Retinal pigment epithelial cell (primary cell): Measurements from ENCODE around the gene CCDC50.

Experiments used
- DNase-seq: peaks from one replicate; pipeline ENCODE4 v3.0.0-alpha.2; 2010; ENCODE audit warnings: low read depth
- H3K4me3 ChIP-seq: 2 replicates; pipeline ENCODE4 v1.5.1; 2011; ENCODE audit warnings: mild to moderate bottlenecking, low read length, control low read depth, moderate library complexity
- TF ChIP-seq, protein P1 (sequence below): conservative IDR thresholded peaks from 2 replicates; pipeline ENCODE4 v1.5.1; 2011; ENCODE audit warnings: low read depth, low read length, control low read depth, inconsistent platforms

The CCDC50 gene

DNA sequence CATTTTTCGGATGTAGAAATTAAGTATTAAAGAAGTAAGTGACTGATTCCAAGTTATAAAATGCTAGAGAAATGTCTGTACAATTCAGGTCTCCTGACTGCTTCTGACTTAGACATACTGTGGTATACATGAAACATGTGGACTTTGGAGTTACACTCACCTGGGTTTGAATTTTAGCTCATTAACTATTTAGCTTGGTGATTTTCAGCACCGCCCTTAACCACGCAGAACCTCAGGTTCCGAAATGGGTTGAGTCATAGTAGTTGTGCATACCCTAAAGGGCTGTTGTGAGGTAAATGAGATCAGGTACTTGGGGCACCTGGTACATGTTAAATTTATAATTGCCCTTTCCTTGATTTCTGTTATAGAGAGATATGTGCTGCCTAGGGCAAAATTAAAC is 34.0 kb downstream of the CCDC50 start:
- TF ChIP-seq, protein P1, sequence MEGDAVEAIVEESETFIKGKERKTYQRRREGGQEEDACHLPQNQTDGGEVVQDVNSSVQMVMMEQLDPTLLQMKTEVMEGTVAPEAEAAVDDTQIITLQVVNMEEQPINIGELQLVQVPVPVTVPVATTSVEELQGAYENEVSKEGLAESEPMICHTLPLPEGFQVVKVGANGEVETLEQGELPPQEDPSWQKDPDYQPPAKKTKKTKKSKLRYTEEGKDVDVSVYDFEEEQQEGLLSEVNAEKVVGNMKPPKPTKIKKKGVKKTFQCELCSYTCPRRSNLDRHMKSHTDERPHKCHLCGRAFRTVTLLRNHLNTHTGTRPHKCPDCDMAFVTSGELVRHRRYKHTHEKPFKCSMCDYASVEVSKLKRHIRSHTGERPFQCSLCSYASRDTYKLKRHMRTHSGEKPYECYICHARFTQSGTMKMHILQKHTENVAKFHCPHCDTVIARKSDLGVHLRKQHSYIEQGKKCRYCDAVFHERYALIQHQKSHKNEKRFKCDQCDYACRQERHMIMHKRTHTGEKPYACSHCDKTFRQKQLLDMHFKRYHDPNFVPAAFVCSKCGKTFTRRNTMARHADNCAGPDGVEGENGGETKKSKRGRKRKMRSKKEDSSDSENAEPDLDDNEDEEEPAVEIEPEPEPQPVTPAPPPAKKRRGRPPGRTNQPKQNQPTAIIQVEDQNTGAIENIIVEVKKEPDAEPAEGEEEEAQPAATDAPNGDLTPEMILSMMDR, result no peak
- DNase-seq, result no peak
- H3K4me3 ChIP-seq, result no peak overlapping the region

DNA sequence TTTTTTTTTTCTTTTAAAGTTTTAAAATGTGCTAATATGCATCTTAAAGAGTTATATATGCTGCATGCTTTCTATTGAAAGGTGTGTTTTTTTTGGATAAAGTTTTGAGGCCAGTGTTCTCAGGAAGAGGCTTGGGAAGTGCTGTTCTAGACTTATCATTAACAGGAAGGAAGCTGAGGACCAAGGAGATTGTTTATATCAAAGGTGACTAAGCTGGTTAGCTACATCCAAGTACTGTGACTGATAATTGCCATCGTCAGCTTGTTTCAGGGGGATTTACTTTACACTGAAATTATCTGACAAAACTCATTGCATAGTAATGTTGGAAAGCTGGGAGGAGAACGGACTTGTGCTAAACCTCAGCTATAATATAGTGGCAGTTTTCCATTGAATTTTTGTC is 37.5 kb downstream of the CCDC50 start:
- TF ChIP-seq, protein P1, result no peak
- H3K4me3 ChIP-seq, result no peak overlapping the region
- DNase-seq, result no peak

DNA sequence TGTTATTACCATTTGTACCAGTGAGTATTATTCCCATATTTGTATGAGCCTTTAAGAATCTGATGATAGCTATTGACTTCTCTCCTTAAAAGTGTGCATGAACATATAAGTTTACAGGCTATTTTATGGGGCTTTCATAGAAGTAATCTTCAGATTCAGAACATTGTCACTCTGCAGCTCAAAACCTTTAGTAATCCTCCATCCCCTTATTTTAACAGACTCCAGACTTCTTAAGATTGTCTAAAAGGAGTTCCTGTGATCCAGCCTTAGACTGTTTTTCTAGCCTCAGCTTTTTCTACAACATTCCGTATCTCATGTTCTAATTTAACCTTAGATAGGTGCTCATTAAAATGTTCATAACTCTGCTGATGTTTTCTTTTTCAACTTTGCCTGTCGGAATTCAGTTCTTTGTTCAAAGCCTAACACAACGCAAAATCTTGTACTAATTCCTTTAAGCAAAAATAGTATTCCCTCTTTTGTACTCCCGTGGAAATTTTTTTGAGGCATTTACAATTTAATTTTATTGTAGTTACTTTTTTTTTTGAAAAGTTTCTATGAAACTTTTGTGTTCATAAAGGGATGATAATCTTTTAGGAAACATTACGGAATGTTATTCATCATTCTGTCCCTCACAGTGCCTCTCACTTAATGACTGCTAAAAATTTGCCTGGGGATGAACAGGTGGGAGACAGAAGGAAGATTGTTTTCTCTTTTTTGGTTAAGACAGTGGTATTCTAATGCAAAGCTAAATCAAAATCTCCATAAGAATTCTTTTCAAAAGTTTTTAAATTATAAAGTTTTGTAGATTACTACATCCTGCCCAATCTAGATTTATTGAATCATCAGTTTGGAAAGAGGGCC is 39.8 kb downstream of the CCDC50 start:
- TF ChIP-seq, protein P1, result no peak
- no peak overlapping the region for H3K4me3 ChIP-seq
- no peak for DNase-seq

DNA sequence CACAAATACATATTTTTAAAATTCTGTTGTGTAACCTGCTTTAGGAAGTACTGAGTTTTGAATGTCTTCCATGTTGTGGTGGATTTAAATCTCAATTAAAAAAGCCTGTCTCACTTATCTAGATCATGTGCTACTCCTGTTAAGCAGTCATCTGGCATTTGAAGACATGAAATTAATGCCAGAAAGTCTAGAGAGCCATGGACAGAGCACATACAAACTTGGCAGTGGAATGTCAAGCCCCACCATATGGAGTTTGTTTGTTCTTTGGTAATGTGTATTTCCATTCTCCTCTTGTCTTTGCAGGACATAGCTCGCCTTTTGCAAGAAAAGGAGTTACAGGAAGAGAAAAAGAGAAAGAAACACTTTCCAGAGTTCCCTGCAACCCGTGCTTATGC is 40.4 kb downstream of the CCDC50 start:
- no peak for DNase-seq
- H3K4me3 ChIP-seq, result no peak overlapping the region
- TF ChIP-seq, protein P1, result no peak

DNA sequence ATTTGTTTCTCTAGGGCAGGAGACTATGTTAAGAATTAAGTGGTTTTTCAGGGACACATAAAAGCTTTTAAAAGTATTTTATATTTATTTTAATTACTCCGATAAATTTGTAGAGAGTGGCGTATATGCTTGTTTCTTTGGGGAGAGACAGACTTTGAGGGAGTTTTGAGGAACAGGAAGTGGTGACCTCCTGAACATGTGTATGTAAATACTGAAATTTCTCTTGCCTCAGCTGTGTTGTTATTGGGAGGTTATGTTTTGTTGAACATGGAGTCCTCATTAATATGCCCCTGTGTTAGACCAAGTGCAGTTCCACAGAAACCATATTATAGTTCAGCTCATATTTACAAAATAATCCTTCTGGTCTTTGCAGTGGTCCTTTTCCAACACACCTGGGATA is 42.9 kb downstream of the CCDC50 start:
- TF ChIP-seq, protein P1, result no peak
- H3K4me3 ChIP-seq, result no peak overlapping the region
- no peak for DNase-seq

DNA sequence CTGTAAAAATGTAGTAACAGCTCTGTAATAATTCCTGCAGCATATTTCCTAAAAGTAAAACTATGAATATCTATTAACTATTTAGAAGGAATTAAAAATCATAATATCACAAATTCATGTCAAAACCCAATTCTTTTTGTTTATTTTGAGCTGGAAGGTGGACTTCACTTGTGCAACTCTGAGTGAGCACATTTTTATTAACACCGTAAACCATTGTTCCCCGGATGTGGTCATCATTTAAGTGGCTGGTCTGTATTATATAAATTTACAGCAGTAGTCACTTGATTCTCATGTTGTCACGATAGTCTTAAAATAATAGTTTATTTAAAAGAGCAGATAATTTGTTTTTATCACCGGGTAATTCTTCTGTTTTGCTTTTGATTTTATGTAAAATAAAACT is 44.1 kb downstream of the CCDC50 start:
- TF ChIP-seq, protein P1, result no peak
- no peak overlapping the region for H3K4me3 ChIP-seq
- DNase-seq, result no peak

DNA sequence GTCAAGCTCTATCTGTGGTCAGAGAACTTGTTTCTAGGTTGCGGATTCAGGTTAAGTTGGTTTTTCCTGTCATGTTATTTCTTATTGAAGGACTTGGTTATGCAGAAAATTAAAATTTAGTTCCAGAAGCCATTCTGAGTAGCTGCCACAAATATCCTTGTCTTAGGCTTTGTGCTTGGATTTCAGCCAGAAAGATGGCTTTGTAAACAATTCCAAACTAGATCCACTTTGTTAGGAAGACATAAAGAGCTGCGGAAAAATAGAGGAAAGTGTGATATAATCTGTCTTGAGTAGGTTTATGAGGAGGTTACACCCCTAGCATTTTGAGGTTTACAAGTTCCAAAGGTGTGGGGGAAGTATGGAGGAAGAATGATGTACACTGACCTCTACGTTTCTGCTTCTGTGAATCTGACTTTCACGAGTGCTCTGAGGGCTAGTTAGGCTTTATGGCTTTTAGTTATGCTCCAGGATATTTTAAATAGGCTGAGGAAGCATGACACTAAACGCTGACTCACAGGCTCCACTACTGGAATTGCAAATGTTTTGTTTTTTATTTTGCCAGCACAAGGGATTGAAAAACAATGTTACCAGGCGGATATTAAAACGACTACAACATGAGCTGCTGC is 47.4 kb downstream of the CCDC50 start:
- H3K4me3 ChIP-seq, result no peak overlapping the region
- DNase-seq, result no peak
- TF ChIP-seq, protein P1, result no peak
